Heart right ventricle (tissue), 16 donors: ENCODE data around the gene FLT4. TPM values are rescaled to one million over a fixed set of nuclear protein-coding genes. Genes with fewer than 3 reads are reported as not detected.

ENCODE experiments used
- ATAC-seq, 8 donors: fragments of 200-7000 bp; cut with Tn5 transposase; one replicate each; pipeline ENCODE4 v1.9.1; 2020; ENCODE audit warnings: mild to moderate bottlenecking in 8 of 8, moderate library complexity in 8 of 8, moderate number of reproducible peaks in 1 of 8
- DNase-seq, 2 donors: peaks; one replicate each; pipeline ENCODE4 v3.0.0-alpha.2; 2020
- H3K27ac ChIP-seq, 10 donors: fragments of 200-600 bp; sonication (generic) in 2 of 10; one replicate each; pipeline versions ENCODE4 v1.5.0 to v1.8.0; 2020 to 2022; ENCODE audit warnings: mild to moderate bottlenecking in 3 of 10
- H3K27me3 ChIP-seq, 7 donors: fragments of 200-600 bp; one replicate each; pipeline ENCODE4 v1.8.0; 2021 to 2022; ENCODE audit warnings: mild to moderate bottlenecking in 2 of 7
- H3K36me3 ChIP-seq, 9 donors: fragments of 200-600 bp; sonication (generic) in 1 of 9; one replicate each; pipeline versions ENCODE4 v1.5.0 to v1.8.0; 2020 to 2022; ENCODE audit warnings: mild to moderate bottlenecking in 2 of 9
- H3K4me1 ChIP-seq, 9 donors: fragments of 200-600 bp; sonication (generic) in 1 of 9; one replicate each; pipeline versions ENCODE4 v1.5.0 to v1.8.0; 2020 to 2022; ENCODE audit warnings: mild to moderate bottlenecking in 4 of 9
- H3K4me3 ChIP-seq, 10 donors: fragments of 200-600 bp; sonication (generic) in 2 of 10; one replicate each; pipeline versions ENCODE4 v1.5.0 to v1.8.0; 2020 to 2022; ENCODE audit warnings: mild to moderate bottlenecking in 7 of 10, moderate library complexity in 2 of 10
- H3K9me3 ChIP-seq, 11 donors: fragments of 200-600 bp in 10 of 11; sonication (generic) in 2 of 11; one replicate each; pipeline versions ENCODE4 v1.5.0 to v1.8.0; 2013 to 2022; ENCODE audit warnings: mild to moderate bottlenecking in 2 of 11, control low read depth in 1 of 11, moderate library complexity in 1 of 11
- CTCF ChIP-seq, 9 donors: fragments of 200-600 bp; sonication (generic) in 2 of 9; IDR thresholded peaks; one replicate each; pipeline versions ENCODE4 v1.5.0 to v1.8.0; 2021 to 2022; ENCODE audit warnings: antibody characterized with exemption in 9 of 9, mild to moderate bottlenecking in 5 of 9, moderate library complexity in 1 of 9
- WGBS, 2 donors: extraction: QIAGEN DNeasy Blood & Tissue Kit; methylation state at CpG; one replicate each; pipeline ENCODE4 v1.1.7; 2013; ENCODE audit warnings: inconsistent platforms in 1 of 2; 5-methylcytosine and 5-hydroxymethylcytosine counted together
- intact Hi-C, 10 donors: fragments of 100-400 bp; cut with DNase I; formaldehyde crosslinking; loops; one replicate each; pipeline versions ENCODE4 v1.11.1 to v1.14.2; 2022
- polyA plus RNA-seq, 2 donors: library from polyadenylated mRNA; stranded (reverse); fragments of 200-250 nt; gene quantifications; one replicate each; pipeline ENCODE4 v1.2.3, GENCODE V29; 2013
- total RNA-seq, 10 donors: library from RNA; stranded (reverse); fragmentation: NEBNext Ultra II Directional in 3 of 10; extraction: Animal tissue kit (Norgen Biotek cat#: 25700) in 3 of 10; gene quantifications; one replicate each; pipeline versions ENCODE4 v1.2.1 to v1.2.4, GENCODE V29; 2021 to 2023
- donor health status: Arrhythmogenic right ventricular cardiomyopathy.
- donor health status: ischemic (EF 13 %, LVEDD 7.1; RV severe dilation, severe dysfunction).
- donor health status: healthy with polysubstance abuse.
- donor health status: DM: no; HTN: yes; CAD: no.
- donor health status: DM: no; HTN: no; CAD: no.
- donor health status: ischemic (EF 25% LVEDD 6.9; RV normal size, moderate dysfunction).
- donor health status: ischemic (EF 25% LVEDD 5.7; RV mildly dilated, moderate dysfunction).
- donor health status: healthy.
- donor health status: DM: yes; HTN: yes; CAD: no.
- donor health status: Ischemic cardiomyopathy.
- donor health status: ischemic (EF 35%, LVEDD 5.7; RV mildly dilated, moderate dysfunction).
- donor health status: nonischemic (EF 11% LVEDD 7.7; RV severe dilation, severe dysfunction).
- donor health status: DM: yes; HTN: yes; CAD: no.
- donor health status: PGD.
- donor health status: ischemic (EF 29% LVEDD 5.4; RV normal size, mild dysfunction).
- donor health status: nonischemic (EF 23%, LVEDD 6.1; RV moderate dilation, normal function).

Gene FLT4
- total and polyA plus RNA-seq, 12 donors, result 3.8 to 10.8 (median 6.3) TPM

- ATAC-seq, result no peak
- no peak for TF ChIP-seq CTCF (IDR thresholded peaks at IDR 0.05)
- Histone ChIP-seq H3K4me1 (peaks cover 0 to 17% (median 0%) of the 10 kb centered on the region in 9 donors), H3K27me3 (peaks cover 0 to 11% (median 0%) of the 10 kb centered on the region in 7 donors), H3K36me3 (peaks cover 0 to 17% (median 0%) of the 10 kb centered on the region in 9 donors), H3K9me3 (no peaks in the 10 kb centered on the region), H3K4me3 (no peak overlapping the region), H3K27ac (no peak overlapping the region)
- intact Hi-C loops, result no loop called here
- WGBS, 2 donors, result 89 to 95% methylated on average over 22 of the region's 22 CpGs
- no peak for DNase-seq
Observed at GRCh38 chr5:180630426-180630825, 19.0 kb downstream of the FLT4 start.

- TF ChIP-seq CTCF (IDR thresholded peaks at IDR 0.05), result no peak
- Histone ChIP-seq H3K36me3 (peaks cover 0 to 17% (median 0%) of the 10 kb centered on the region in 9 donors), H3K27ac (no peak overlapping the region), H3K4me1 (peaks cover 0 to 19% (median 0%) of the 10 kb centered on the region in 9 donors), H3K27me3 (peaks cover 0 to 11% (median 0%) of the 10 kb centered on the region in 7 donors), H3K9me3 (no peaks in the 10 kb centered on the region), H3K4me3 (no peak overlapping the region)
- intact Hi-C loops, result no loop called here
- ATAC-seq (no peak), DNase-seq (no peak)
- 86% methylated on average over 25 of the region's 25 CpGs for WGBS, 2 donors
Observed at GRCh38 chr5:180629831-180630382, 19.5 kb downstream of the FLT4 start.

GRCh38 chr5:180628827-180629750, 20.3 kb downstream of the FLT4 start:
- H3K36me3 ChIP-seq, result peaks cover 0 to 17% (median 0%) of the 10 kb centered on the region in 9 donors
- H3K4me1 ChIP-seq, result peaks cover 0 to 24% (median 0%) of the 10 kb centered on the region in 9 donors
- 89 to 90% methylated on average over 44 of the region's 44 CpGs for WGBS, 2 donors
- H3K27ac ChIP-seq, result no peak overlapping the region
- H3K27me3 ChIP-seq, result peaks cover 0 to 11% (median 0%) of the 10 kb centered on the region in 7 donors
- H3K9me3 ChIP-seq, result no peaks in the 10 kb centered on the region
- intact Hi-C loops, result no loop called here
- TF ChIP-seq CTCF (IDR thresholded peaks at IDR 0.05), result no peak
- DNase-seq (no peak), ATAC-seq (no peak)
- no peak overlapping the region for H3K4me3 ChIP-seq

- Histone ChIP-seq H3K4me3 (no peak overlapping the region), H3K27ac (no peak overlapping the region), H3K36me3 (peaks cover 0 to 17% (median 0%) of the 10 kb centered on the region in 9 donors), H3K4me1 (peaks cover 0 to 29% (median 7%) of the 10 kb centered on the region in 9 donors), H3K9me3 (no peaks in the 10 kb centered on the region), H3K27me3 (peaks cover 0 to 11% (median 0%) of the 10 kb centered on the region in 7 donors)
- DNase-seq (peak in 1 of 2 donors; percentile 2), ATAC-seq (no peak)
- intact Hi-C loops, result no loop called here
- WGBS, 2 donors, result 81 to 85% methylated on average over 14 of the region's 14 CpGs
- no peak for TF ChIP-seq CTCF (IDR thresholded peaks at IDR 0.05)
Observed at GRCh38 chr5:180628211-180628610, 21.2 kb downstream of the FLT4 start.
